GM23338 (cell line): ENCODE measurements around the gene IL1RN.

ENCODE experiments used
- CREB1 ChIP-seq: fragments of 250-450 bp; sonication (Bioruptor Pico); IDR thresholded peaks from 2 replicates; pipeline ENCODE4 v1.5.0; 2020; ENCODE audit warnings: low read depth, mild to moderate bottlenecking, moderate library complexity
- CTCF ChIP-seq, 2 experiments: fragments of 200-600 bp in 1 of 2; sonication (generic) in 1 of 2; conservative IDR thresholded peaks; 2 replicates each; pipeline versions ENCODE4 v1.5.1 to v1.6.1; 2016 to 2017; ENCODE audit warnings: antibody characterized with exemption in 2 of 2, low read depth in 2 of 2, mild to moderate bottlenecking in 2 of 2, moderate library complexity in 1 of 2
- ETS1 ChIP-seq: IDR thresholded peaks from 2 replicates; pipeline ENCODE4 v1.6.1; 2016; ENCODE audit warnings: antibody characterized with exemption
- EZH2 ChIP-seq: fragments of 200-600 bp; sonication (generic); IDR thresholded peaks from one replicate; pipeline ENCODE4 v1.8.0; 2017; ENCODE audit warnings: antibody characterized with exemption, mild to moderate bottlenecking, low read depth; ENCODE audit not compliant: unreplicated experiment
- EZH2phosphoT487 ChIP-seq: fragments of 200-600 bp; sonication (generic); IDR thresholded peaks from one replicate; pipeline ENCODE4 v1.8.1; 2018; ENCODE audit warnings: antibody characterized with exemption; ENCODE audit not compliant: unreplicated experiment
- JUNB ChIP-seq: IDR thresholded peaks from one replicate; pipeline ENCODE4 v1.6.1; 2016; ENCODE audit warnings: antibody characterized with exemption; ENCODE audit not compliant: unreplicated experiment
- NANOG ChIP-seq: IDR thresholded peaks from 2 replicates; pipeline ENCODE4 v1.6.1; 2016; ENCODE audit warnings: antibody characterized with exemption, borderline replicate concordance
- POLR2AphosphoS5 ChIP-seq: IDR thresholded peaks from 2 replicates; pipeline ENCODE4 v1.6.1; 2016; ENCODE audit warnings: antibody characterized with exemption, low read depth
- REST ChIP-seq: IDR thresholded peaks from one replicate; pipeline ENCODE4 v1.6.1; 2018; ENCODE audit warnings: antibody characterized with exemption; ENCODE audit not compliant: unreplicated experiment
- ZNF114 ChIP-seq: fragments of 250-450 bp; sonication (Bioruptor Pico); IDR thresholded peaks from 2 replicates; pipeline ENCODE4 v1.5.0; 2020; ENCODE audit warnings: mild to moderate bottlenecking, moderate library complexity
- ZNF331 ChIP-seq: fragments of 250-450 bp; sonication (Bioruptor Pico); IDR thresholded peaks from 2 replicates; pipeline ENCODE4 v1.5.0; 2020; ENCODE audit warnings: low read depth, mild to moderate bottlenecking, moderate library complexity

- no peak for TF ChIP-seq CTCF (conservative IDR thresholded peaks at IDR 0.05; ENCODE audit: low read depth in 2 of 2)
- TF ChIP-seq EZH2phosphoT487, result no peak
- no peak for TF ChIP-seq EZH2
- TF ChIP-seq REST, result no peak
- TF ChIP-seq NANOG, result no peak
- TF ChIP-seq ETS1, result no peak
- TF ChIP-seq JUNB, result no peak
- no peak for TF ChIP-seq CREB1 (CRISPR knock-in tag)
- TF ChIP-seq POLR2AphosphoS5, result no peak
- no peak for TF ChIP-seq ZNF331 (CRISPR knock-in tag)
- TF ChIP-seq ZNF114 (CRISPR knock-in tag), result no peak
Measured at GRCh38 chr2:113124181-113124961, 3.0 kb upstream of the IL1RN start.
